ENCODE measurements around the gene MAML1. TPM values are rescaled to one million over a fixed set of nuclear protein-coding genes. Genes with fewer than 3 reads are reported as not detected.
"Not testable (repeated sequence)": the region's sequence is repeated elsewhere in the genome, so short reads cannot be mapped to it uniquely, and the experiment has no call there.

Gene MAML1
- 10 to 100 TPM; 31.8 to 51.3 (median 36.8) TPM for total RNA-seq

- TF ChIP-seq CTCF (IDR thresholded peaks at IDR 0.05) (no peak), POLR2A (IDR thresholded peaks at IDR 0.05) (peak in 1 of 2 donors; percentile 53), POLR2AphosphoS5 (IDR thresholded peaks at IDR 0.05) (peak; percentile 60), EP300 (IDR thresholded peaks at IDR 0.05) (no peak)
- Histone ChIP-seq H3K27ac (peak within 1 kb of the TSS; percentile 72 to 98 (median 92)), H3K27me3 (no peaks in the 10 kb centered on the region), H3K4me3 (peak within 1 kb of the TSS; percentile 48 to 83), H3K9me3 (no peaks in the 10 kb centered on the region), H3K4me1 (peaks cover 5 to 51% (median 30%) of the 10 kb centered on the region in 3 donors), H3K36me3 (peaks cover 0 to 36% of the 10 kb centered on the region in 2 donors)
- peak; percentile 99 for ATAC-seq
- 0 to 1% methylated on average over 1 to 16 of the region's 41 CpGs for WGBS, 2 donors (ENCODE audit: low coverage in 1 of 2)
Measured at GRCh38 chr5:179732412-179732917, at the start of gene MAML1. MAML1 (plus strand) TSS chr5:179732822; CDS start chr5:179733113, 291 bp downstream.

GRCh38 chr5:179689212-179689611, 43.4 kb upstream of the MAML1 start:
- not testable (repeated sequence) for ATAC-seq, H3K4me1 ChIP-seq, H3K27me3 ChIP-seq, H3K36me3 ChIP-seq, H3K9me3 ChIP-seq, H3K27ac ChIP-seq, H3K4me3 ChIP-seq
- 84 to 89% methylated on average over 8 to 9 of the region's 9 CpGs for WGBS, 2 donors (ENCODE audit: low coverage in 1 of 2)

GRCh38 chr5:179694561-179694960, 38.1 kb upstream of the MAML1 start:
- Histone ChIP-seq H3K27me3 (no peaks in the 10 kb centered on the region), H3K36me3 (no peaks in the 10 kb centered on the region), H3K9me3 (no peaks in the 10 kb centered on the region), H3K4me3 (no peak overlapping the region), H3K4me1 (peaks cover 0 to 22% (median 8%) of the 10 kb centered on the region in 3 donors), H3K27ac (no peak overlapping the region)
- WGBS, 2 donors (ENCODE audit: low coverage in 1 of 2): 91 to 93% methylated on average over 5 to 6 of the region's 6 CpGs
- TF ChIP-seq CTCF (IDR thresholded peaks at IDR 0.05) (no peak), POLR2AphosphoS5 (IDR thresholded peaks at IDR 0.05) (no peak), EP300 (IDR thresholded peaks at IDR 0.05) (no peak), POLR2A (IDR thresholded peaks at IDR 0.05) (no peak)
- no peak for ATAC-seq

- peak overlapping the region in 1 of 4 donors; percentile 96 for H3K27ac ChIP-seq
- ATAC-seq: no peak
- H3K4me3 ChIP-seq: no peak overlapping the region
- H3K27me3 ChIP-seq: no peaks in the 10 kb centered on the region
- H3K36me3 ChIP-seq: no peaks in the 10 kb centered on the region
- WGBS, 2 donors (ENCODE audit: low coverage in 1 of 2): 81 to 91% methylated on average over 3 of the region's 3 CpGs
- peaks cover 0 to 42% (median 15%) of the 10 kb centered on the region in 3 donors for H3K4me1 ChIP-seq
- no peak for TF ChIP-seq POLR2A (IDR thresholded peaks at IDR 0.05)
- TF ChIP-seq POLR2AphosphoS5 (IDR thresholded peaks at IDR 0.05): no peak
- no peak for TF ChIP-seq EP300 (IDR thresholded peaks at IDR 0.05)
- no peak for TF ChIP-seq CTCF (IDR thresholded peaks at IDR 0.05)
- no peaks in the 10 kb centered on the region for H3K9me3 ChIP-seq
Measured at GRCh38 chr5:179696603-179697002, 36.0 kb upstream of the MAML1 start.

GRCh38 chr5:179697108-179697507, 35.5 kb upstream of the MAML1 start:
- Histone ChIP-seq H3K9me3 (no peaks in the 10 kb centered on the region), H3K36me3 (no peaks in the 10 kb centered on the region), H3K4me1 (peaks cover 0 to 47% (median 15%) of the 10 kb centered on the region in 3 donors), H3K27ac (peak overlapping the region in 3 of 4 donors; percentile 96 to 97 (median 96)), H3K4me3 (no peak overlapping the region), H3K27me3 (no peaks in the 10 kb centered on the region)
- no peak for TF ChIP-seq POLR2A (IDR thresholded peaks at IDR 0.05)
- TF ChIP-seq POLR2AphosphoS5 (IDR thresholded peaks at IDR 0.05): no peak
- TF ChIP-seq EP300 (IDR thresholded peaks at IDR 0.05): no peak
- no peak for TF ChIP-seq CTCF (IDR thresholded peaks at IDR 0.05)
- ATAC-seq: no peak
- 94 to 100% methylated on average over 1 to 2 of the region's 2 CpGs for WGBS, 2 donors (ENCODE audit: low coverage in 1 of 2)

- H3K36me3 ChIP-seq: not testable (repeated sequence)
- 94 to 100% methylated on average over 4 to 8 of the region's 15 CpGs for WGBS, 2 donors (ENCODE audit: low coverage in 1 of 2)
- H3K4me3 ChIP-seq: peak overlapping the region in 1 of 2 donors; percentile 97
Measured at GRCh38 chr5:179697543-179697942, 35.1 kb upstream of the MAML1 start.

More at GRCh38 chr5:179697543-179697942, 35.1 kb upstream of the MAML1 start:
- H3K27me3 ChIP-seq, H3K9me3 ChIP-seq, ATAC-seq: not testable (repeated sequence)
- Histone ChIP-seq H3K4me1 (peaks cover 0 to 52% (median 15%) of the 10 kb centered on the region in 3 donors), H3K27ac (peak overlapping the region; percentile 80 to 97 (median 96))

All from gastroesophageal sphincter (tissue), 4 donors.